GM12892 (cell line): ENCODE results near the gene RRAGC.

ENCODE experiments used
- POLR2A ChIP-seq: IDR thresholded peaks from 2 replicates; pipeline ENCODE4 v1.6.1; 2011; ENCODE audit warnings: low read depth, low read length, control low read depth
- TAF1 ChIP-seq: IDR thresholded peaks from 2 replicates; pipeline ENCODE4 v1.6.1; 2011; ENCODE audit warnings: low read depth, mild to moderate bottlenecking, control low read depth, low read length, borderline replicate concordance

DNA sequence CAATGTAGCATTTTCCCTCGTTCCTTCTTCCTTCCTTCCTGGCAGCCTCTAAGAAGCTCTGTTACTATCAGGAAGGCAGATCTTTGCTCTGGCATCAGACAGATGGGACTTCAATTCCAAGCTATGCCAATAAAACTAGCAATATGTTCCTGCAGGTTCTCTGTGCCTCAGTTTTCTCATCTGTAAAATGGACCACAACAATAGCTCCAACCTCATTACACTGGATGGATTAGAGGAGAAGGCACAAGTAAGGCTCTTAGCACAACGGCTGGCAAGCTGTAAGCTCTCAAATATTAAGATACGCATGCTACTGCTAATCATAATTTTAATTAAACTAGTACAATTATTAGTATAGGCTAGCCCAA lies 27.2 kb downstream of the RRAGC start:
- TF ChIP-seq POLR2A (no peak), TAF1 (no peak)
